Loucy (cell line): Measurements from ENCODE around the gene HOXD10.

ENCODE experiments used
- H2AFZ ChIP-seq: fragments of 200-600 bp; sonication (generic); 2 replicates; pipeline ENCODE4 v1.6.0; 2016; ENCODE audit warnings: antibody characterized with exemption, mild to moderate bottlenecking, low read length, moderate library complexity
- H3F3A ChIP-seq: fragments of 200-600 bp; 2 replicates; pipeline ENCODE4 v1.6.0; 2016; ENCODE audit warnings: antibody characterized with exemption, low read depth, mild to moderate bottlenecking
- H3K27me3 ChIP-seq: fragments of 200-600 bp; sonication (generic); 2 replicates; pipeline ENCODE4 v1.6.1; 2014; ENCODE audit warnings: low read length, mild to moderate bottlenecking; ENCODE audit not compliant: insufficient read depth, poor library complexity, severe bottlenecking
- H3K36me3 ChIP-seq: fragments of 200-600 bp; sonication (generic); 2 replicates; pipeline ENCODE4 v1.6.1; 2016; ENCODE audit warnings: low read length; ENCODE audit not compliant: insufficient read depth
- H3K4me1 ChIP-seq: fragments of 200-600 bp; sonication (generic); 2 replicates; pipeline ENCODE4 v1.5.1; 2014; ENCODE audit warnings: low read length, mild to moderate bottlenecking; ENCODE audit not compliant: insufficient read depth, poor library complexity, severe bottlenecking
- H3K4me2 ChIP-seq: fragments of 200-600 bp; sonication (generic); 2 replicates; pipeline ENCODE4 v1.6.0; 2014; ENCODE audit warnings: antibody characterized with exemption, low read length, low read depth, mild to moderate bottlenecking; ENCODE audit not compliant: poor library complexity, severe bottlenecking
- H3K4me3 ChIP-seq: fragments of 200-600 bp; sonication (generic); 2 replicates; pipeline ENCODE4 v1.5.1; 2014; ENCODE audit warnings: low read length, mild to moderate bottlenecking, mixed read lengths; ENCODE audit not compliant: poor library complexity, severe bottlenecking
- H3K79me2 ChIP-seq: fragments of 200-600 bp; sonication (generic); 2 replicates; pipeline ENCODE4 v1.6.1; 2014; ENCODE audit warnings: low read length; ENCODE audit not compliant: insufficient read depth
- H3K9ac ChIP-seq: fragments of 200-600 bp; sonication (generic); 2 replicates; pipeline ENCODE4 v1.6.0; 2014; ENCODE audit warnings: mild to moderate bottlenecking, low read depth, low read length, moderate library complexity; ENCODE audit not compliant: poor library complexity, severe bottlenecking
- H3K9me2 ChIP-seq: fragments of 200-600 bp; sonication (generic); replicated peaks from 2 replicates; pipeline ENCODE4 v1.6.1; 2016; ENCODE audit warnings: low read depth, low read length, mixed read lengths
- H3K9me3 ChIP-seq: fragments of 200-600 bp; sonication (generic); 2 replicates; pipeline ENCODE4 v1.6.1; 2014; ENCODE audit warnings: mild to moderate bottlenecking, antibody characterized with exemption, low read length, low read depth; ENCODE audit not compliant: insufficient read depth
- H4K20me1 ChIP-seq: fragments of 200-600 bp; sonication (generic); 2 replicates; pipeline ENCODE4 v1.6.0; 2014; ENCODE audit warnings: antibody characterized with exemption, low read length, mild to moderate bottlenecking; ENCODE audit not compliant: insufficient read depth, poor library complexity, severe bottlenecking
- CTCF ChIP-seq: fragments of 200-600 bp; sonication (generic); conservative IDR thresholded peaks from 2 replicates; pipeline ENCODE4 v1.5.1; 2014; ENCODE audit warnings: mild to moderate bottlenecking, antibody characterized with exemption, low read length
- EZH2phosphoT487 ChIP-seq: fragments of 200-600 bp; IDR thresholded peaks from 2 replicates; pipeline ENCODE4 v1.6.1; 2018; ENCODE audit warnings: antibody characterized with exemption, mild to moderate bottlenecking, moderate library complexity, borderline replicate concordance

The HOXD10 gene

DNA sequence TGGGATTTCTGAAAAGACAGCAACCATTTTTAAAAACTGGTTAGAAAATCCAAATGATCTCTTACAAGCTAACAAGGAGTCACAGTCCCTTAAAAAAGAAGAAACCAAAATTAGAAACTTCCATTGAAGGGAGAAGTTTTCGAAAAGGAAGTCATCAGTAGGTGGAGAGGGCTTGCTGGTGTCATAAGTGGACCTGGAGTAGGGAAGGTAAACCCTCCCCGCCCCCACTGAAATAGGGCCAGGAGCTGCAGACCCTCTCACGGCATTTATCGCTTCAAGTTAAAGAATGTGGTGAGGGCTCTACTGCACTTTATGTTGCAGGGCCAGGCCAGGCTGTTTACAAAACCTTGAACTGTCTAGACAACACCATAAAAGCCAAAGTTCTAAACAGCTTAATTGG, 6.6 kb upstream of the HOXD10 start:
- Histone ChIP-seq H3K27me3 (peaks cover 34% of the 10 kb centered on the region), H3K4me3 (no peak overlapping the region), H3K9me2 (no peaks in the 10 kb centered on the region)

DNA sequence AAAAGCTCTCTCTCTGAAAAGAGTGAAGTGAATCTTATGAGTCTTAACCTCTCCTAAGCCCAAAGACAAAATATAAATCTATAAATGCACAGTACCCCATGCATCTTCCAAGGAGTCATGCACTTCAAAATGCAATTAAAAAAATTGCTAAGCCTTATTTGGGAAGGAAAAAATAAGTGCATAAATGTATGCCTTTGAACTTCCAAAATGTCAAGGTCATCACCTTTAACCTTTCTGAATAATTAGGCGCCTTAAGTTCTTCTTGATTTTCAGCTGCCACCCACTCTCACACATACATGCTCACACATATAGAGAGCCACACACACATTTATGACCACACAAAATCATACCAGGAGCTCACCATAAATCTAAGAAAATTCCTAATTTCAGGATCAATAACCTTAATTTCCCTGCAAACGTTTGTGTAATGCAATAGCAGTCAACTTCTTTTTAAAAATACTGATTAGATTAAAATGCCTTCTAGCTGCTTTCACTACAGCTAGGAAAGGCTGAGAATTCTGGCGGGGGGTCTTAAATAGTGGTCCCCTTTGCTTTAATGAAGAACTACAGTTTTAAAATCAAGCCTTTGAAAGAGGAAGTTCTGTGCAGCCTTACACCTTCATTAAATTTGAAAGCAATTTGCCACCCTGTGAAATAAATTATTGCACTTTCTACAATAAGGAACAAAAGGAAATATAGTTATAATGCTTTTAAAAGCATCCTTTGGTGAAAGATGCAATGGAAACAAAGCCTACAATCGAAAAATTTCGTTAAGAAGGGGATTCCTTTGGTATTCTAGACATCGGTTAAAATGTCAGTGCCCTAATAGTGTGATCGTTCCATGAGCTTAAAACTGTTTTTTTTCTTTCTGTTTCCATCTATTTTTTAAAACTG, 5.9 kb upstream of the HOXD10 start:
- no peaks in the 10 kb centered on the region for H3K9me2 ChIP-seq
- H2AFZ ChIP-seq, result no peak overlapping the region
- peaks cover 40% of the 10 kb centered on the region for H3K27me3 ChIP-seq
- no peaks in the 10 kb centered on the region for H4K20me1 ChIP-seq
- TF ChIP-seq CTCF (no peak), EZH2phosphoT487 (no peak)
- H3K36me3 ChIP-seq, result no peaks in the 10 kb centered on the region
- no peaks in the 10 kb centered on the region for H3K79me2 ChIP-seq
- H3F3A ChIP-seq, result 0 out of 2 replicates have a peak, but pooled peaks cover 4% of the 10 kb centered on the region
- no peak overlapping the region for H3K4me3 ChIP-seq
- no peak overlapping the region for H3K9ac ChIP-seq
- H3K4me2 ChIP-seq, result no peak overlapping the region
- peaks cover 7% of the 10 kb centered on the region for H3K4me1 ChIP-seq
- no peaks in the 10 kb centered on the region for H3K9me3 ChIP-seq

More for the DNA sequence above, 6.6 kb upstream of the HOXD10 start:
- TF ChIP-seq CTCF (no peak), EZH2phosphoT487 (no peak)
- Histone ChIP-seq H3K9ac (no peak overlapping the region), H3F3A (0 out of 2 replicates have a peak, but pooled peaks cover 4% of the 10 kb centered on the region), H3K36me3 (no peaks in the 10 kb centered on the region), H4K20me1 (no peaks in the 10 kb centered on the region), H3K4me2 (no peak overlapping the region), H3K9me3 (no peaks in the 10 kb centered on the region), H3K79me2 (no peaks in the 10 kb centered on the region), H2AFZ (no peak overlapping the region), H3K4me1 (no peaks in the 10 kb centered on the region)

DNA sequence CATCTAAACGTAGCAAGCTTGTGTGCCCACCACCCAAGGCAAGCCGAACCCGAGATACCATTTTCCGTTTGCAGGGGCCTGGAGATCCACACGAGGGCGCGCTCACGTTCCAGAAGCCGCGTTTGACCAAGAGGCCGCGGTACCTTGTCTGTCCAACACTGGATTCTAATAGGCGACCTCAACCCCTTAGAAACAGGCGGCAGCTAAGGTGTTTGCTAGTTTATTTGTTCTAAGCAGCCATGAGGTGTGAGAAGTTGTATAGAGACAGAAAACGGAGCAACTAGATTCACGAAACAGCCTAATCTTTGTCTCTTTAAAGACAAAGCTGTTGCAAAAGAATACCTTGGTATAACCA, 5.3 kb upstream of the HOXD10 start:
- Histone ChIP-seq H3F3A (0 out of 2 replicates have a peak, but pooled peaks cover 4% of the 10 kb centered on the region), H3K9ac (no peak overlapping the region), H3K36me3 (no peaks in the 10 kb centered on the region), H4K20me1 (no peaks in the 10 kb centered on the region), H3K79me2 (no peaks in the 10 kb centered on the region), H3K27me3 (peaks cover 45% of the 10 kb centered on the region), H3K4me1 (peaks cover 10% of the 10 kb centered on the region), H3K4me2 (no peak overlapping the region), H3K9me2 (no peaks in the 10 kb centered on the region), H2AFZ (no peak overlapping the region), H3K4me3 (no peak overlapping the region), H3K9me3 (no peaks in the 10 kb centered on the region)
- TF ChIP-seq EZH2phosphoT487 (no peak), CTCF (0 out of 2 replicates have a peak, but pooled peaks have one; percentile 13)
